ENCODE measurements around the gene EPB41L4B.
"Not testable (repeated sequence)": the region's sequence is repeated elsewhere in the genome, so short reads cannot be mapped to it uniquely, and the experiment has no call there.

The EPB41L4B gene

DNA sequence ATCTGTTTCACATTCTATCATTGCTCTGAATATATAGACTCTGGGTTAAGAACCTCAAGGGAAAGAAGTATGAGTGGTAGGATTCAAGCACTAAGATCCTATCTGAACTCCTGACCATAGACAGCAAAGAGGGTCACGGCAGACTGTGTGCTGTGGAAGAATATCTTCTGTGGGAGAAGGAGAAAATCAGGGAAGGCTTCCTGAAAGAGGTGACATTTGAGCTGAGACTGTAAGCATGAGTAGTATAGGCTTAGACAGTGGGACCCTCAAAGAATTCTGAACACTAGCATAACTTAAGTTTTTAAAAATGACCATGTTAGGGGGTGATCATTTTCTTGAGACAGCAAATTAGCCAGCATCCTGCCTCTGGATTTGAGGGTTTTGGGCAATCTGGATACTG is 157.7 kb downstream of the EPB41L4B start:
- no peak for DNase-seq (ENCODE audit: low spot score)

DNA sequence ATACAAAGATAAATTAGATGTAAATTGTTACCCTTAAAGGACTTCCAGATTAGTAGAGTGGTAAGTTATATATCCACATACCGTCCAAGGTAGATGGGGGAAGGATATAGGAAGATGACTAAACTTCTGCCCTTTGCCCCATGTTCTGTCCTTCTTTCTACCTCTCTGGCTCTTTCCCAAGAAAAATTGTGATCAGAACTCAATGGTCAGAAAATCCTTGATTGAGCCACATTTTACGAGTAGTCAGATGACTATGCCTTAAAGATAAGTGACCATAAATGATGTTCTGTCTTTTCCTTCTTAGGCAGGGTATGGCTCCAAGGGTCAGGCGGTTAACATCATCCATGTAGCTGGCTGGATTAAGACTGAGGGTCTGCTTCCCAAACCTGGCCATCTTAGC is 158.2 kb downstream of the EPB41L4B start:
- no peak for DNase-seq (ENCODE audit: low spot score)

DNA sequence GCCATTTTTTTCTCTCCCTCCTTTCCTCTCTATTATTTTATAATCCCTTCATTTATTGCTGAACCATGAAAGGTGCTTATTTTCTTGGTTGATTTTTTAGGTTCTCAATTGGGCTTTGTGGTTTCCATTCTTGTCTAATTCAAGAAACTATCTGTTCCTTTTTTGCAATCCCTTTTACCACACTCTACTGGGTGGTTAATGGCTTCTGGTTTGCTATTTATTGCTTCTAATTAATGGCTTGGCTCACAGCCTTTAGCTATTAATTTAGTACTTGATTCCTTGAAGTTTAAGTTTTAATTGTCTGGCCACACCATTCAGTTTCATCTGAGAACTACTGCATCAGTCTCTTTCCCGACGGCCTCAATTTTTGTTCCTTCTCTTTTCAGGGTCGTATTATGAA is 159.4 kb downstream of the EPB41L4B start:
- no peak for DNase-seq (ENCODE audit: low spot score)

DNA sequence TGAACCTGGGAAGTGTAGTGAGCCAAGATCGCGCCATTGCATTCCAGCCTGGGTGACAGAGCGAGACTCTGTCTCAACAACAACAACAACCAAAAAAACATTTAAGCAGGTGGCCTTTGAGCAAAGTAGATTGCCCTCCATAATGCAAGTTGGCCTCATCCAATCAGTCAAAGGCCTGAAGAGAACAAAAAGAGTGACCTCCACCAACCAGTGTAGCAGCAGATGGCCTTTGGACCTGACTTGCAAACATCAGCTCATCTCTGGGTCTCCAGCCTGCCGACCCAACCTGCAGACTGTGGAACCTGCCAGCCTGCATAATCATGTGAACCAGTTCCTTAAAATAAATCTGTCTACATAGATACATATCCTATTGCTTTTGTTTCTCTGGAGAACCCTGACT is 161.3 kb downstream of the EPB41L4B start:
- DNase-seq (ENCODE audit: low spot score): no peak

DNA sequence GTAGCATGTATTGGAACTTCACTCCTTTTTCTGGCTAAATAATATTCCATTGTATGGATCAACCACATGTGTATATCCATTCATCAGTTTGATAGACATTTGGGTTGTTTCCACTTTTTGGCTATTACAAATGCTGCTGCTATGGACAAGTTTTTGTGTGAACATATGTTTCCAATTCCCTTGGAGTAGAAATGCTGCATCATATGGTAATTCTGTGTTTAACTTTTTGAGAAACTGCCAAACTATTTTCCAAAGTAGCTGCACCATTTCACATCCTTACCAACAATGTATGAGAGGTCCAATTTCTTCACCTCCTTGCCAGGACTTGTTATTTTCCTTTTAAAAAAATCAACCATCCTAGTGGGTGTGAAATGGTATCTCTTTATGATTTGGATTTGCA is 162.2 kb downstream of the EPB41L4B start:
- DNase-seq (ENCODE audit: low spot score): no peak

DNA sequence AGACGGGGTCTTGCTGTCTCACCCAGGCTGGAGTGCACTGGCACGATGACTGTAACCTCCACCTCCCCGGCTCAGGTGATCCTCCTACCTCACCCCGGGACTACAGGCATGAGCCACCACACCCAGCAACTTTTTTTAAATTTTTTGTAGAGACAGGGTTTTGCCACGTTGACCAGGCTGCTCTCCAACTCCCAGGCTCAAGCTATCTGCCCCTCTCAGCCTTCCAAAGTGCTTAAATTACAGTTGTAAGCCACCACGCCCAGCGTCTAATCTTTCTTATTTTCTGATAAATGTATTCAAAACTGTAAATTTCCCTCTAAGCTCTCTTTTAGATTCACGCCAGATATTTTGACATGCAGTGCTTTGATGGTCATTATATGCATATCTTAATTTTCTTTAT is 164.2 kb downstream of the EPB41L4B start:
- DNase-seq (ENCODE audit: low spot score): no peak

DNA sequence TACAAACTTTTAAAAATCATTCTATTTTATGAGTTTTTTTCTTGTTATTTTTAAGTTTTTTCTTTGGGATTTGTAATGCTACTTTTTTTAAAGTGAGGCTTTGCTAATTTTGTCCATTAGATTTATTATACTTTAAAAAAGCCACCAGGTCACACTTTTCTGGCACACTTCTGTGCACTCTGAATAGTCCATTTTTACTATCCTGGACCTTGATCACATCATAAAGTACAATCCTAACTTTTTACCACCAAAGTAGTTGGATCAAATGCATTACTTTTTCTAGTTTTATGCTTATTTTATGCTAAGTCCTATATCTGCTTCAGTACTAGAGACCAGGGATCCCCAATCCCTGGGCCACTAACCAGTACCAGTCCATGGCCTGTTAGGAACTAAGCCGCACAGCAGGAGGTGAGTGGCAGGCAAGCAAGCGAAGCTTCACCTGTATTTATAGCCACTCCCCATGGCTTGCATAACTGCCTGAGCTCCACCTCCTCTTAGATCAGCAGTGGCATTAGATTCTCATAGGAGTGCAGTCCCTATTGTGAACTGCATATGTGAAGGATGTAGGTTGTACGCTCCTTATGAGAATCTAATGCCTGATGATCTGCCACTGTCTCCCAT is 169.8 kb downstream of the EPB41L4B start:
- DNase-seq (ENCODE audit: low spot score): no peak

DNA sequence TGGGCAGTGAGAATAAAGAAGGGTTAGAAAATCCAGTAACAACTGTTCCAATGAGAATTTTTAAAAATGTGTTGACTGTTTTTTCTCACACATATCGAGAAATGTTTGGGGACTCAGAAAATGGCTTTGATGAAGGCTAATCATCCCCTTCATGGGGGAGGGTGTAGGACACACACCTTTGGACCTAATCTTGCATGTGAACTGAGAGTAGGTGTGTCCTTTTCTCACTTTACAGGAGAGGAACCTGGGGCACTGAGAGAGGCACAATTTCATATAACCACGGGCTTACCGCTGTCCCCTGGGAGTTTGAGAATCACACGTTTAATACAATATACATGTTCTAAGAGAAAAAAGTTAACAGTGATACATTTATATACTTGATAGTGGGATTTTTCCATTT is 171.1 kb downstream of the EPB41L4B start:
- no peak for DNase-seq (ENCODE audit: low spot score)

DNA sequence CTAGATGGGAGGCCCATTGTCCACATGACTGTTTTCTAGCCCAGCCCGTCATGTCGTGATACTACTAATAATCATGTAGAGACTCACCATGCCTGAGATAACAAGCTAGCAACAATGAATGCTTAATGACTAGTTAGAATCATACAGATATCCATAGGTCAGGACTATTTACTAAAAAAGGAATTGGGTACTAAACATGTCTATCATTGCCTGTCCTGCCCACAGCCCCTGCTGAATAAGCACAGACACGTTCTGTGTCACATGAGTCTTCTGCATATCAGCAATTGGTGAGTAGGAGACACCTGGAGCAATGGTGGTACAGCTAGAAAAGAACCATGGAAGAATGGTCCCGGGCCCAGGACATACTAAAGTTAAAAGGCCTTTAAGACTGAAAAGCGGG is 171.8 kb downstream of the EPB41L4B start:
- no peak for DNase-seq (ENCODE audit: low spot score)

DNA sequence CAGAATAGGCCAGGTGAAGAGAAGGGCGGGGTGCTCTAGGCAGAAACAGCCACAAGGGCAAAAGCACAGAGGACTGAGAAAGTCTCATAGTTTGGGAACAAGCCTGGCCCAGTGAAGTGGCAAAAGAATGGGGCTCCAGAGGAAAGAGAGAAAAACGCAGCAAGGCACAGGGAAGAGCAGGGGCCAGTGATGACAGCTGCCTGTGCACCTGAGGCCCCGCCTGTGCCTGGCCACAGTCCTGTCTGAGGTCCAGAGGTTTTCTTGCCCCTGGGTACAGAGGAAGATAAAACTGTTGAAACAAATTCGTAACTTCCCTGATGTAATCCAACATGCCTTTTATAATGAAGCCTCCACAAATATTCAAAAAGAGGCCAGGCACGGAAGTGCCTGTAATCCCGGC is 175.8 kb downstream of the EPB41L4B start:
- no peak for DNase-seq (ENCODE audit: low spot score)

DNA sequence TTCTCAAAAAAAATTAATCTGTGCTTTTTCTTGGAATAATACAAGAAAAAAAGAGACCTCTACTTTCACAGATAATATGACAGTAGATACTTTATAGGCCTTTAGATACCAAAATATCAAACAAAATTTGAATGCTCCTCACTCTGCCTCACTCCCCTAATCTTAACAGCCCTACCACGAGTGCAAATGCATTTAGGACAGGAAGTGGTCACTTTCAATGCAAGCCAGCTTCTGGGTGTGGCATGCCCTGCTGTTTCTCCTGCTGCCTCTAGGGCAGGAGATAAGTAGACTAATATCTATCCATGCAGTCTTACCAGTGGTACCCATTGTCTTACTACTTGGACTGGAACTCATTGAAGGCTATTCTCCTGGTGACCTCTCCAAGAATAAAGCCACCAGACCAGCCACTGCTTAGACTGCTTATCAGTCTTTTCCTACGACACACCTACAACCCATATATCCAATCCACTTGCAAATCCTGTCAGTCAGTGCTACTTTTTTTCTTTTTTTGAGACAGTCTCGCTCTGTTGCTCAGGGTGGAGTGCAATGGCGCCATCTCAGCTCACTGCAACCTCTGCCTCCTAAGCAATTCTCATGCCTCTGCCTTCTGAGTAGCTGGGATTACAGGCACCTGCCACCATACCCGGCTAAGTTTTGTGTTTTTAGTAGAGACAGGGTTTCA is 176.8 kb downstream of the EPB41L4B start:
- no peak for DNase-seq (ENCODE audit: low spot score)

DNA sequence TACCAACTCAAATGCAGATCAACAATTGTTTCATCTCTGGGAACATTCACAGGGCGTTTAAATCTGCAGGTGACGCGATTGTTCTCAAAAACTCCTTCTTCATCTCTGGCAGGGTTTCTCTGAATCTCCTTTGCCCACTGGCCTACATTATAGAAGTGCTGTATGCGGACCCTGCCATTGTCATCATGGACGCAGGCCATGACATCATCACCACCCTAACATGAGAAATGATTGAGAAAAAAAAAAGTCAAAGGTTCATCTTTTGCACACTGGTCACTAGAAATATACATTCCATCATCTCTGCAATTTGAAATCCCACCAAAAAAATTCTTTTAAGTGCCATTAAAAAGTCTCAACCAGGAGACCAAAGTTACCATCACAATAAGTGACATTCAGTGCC is 179.5 kb downstream of the EPB41L4B start:
- DNase-seq (ENCODE audit: low spot score): no peak

DNA sequence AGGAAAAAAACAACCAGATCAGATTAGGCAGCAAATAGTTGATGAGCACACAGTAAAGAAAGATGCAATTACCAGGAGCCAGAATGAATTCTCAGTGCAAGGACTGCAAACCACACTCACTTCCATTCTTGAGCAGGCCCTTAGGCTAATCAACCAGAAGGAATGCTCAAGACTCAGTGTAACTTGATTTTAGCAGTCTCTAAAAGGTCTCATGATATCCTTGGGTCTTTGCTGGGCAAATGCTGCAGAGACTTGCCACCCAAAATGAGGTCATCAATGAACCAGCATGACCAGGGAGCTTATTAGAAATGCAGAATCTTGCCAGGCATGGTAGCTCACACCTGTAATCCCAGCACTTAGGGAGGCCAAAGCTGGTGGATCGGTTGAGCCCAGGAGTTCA is 181.0 kb downstream of the EPB41L4B start:
- DNase-seq (ENCODE audit: low spot score): no peak

DNA sequence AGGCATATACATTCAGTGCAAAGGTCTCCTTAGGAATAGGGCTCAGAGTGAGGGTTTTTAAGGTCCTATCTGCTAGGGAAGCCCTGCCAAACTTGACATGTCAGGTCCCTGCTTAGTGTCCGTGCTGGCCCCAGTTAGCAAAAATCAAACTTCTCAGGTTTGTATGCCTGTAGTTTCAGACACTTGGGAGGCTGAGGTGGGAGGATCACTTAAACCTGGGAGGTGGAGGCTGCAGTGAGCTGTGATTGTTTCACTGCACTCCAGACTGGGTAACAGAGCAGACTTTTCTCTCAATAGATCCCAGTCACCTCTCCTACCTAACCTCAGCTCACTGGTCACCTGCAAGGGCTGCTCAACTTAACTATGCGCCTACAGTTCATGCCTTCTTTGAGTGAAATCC is 182.4 kb downstream of the EPB41L4B start:
- no peak for DNase-seq (ENCODE audit: low spot score)

DNA sequence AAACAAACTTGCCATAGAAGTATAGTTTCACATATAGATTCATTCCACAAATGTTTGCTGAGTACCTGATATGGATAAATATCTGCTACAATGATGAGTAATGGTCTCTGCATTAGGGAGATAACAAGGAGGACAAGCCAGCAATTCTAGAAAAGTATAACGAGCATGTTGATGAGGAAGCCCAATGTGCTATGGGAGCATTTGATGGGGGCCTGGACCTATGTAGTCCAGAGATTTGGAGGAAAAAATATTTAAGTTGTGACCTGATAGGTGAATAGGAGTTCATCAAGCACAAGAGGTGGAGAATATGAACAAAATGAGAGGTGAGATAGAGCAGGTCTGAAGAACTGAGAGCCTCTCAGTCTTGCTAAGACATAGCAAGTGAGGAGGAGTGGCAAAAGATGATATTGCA is 186.7 kb downstream of the EPB41L4B start:
- no peak for DNase-seq (ENCODE audit: low spot score)

DNA sequence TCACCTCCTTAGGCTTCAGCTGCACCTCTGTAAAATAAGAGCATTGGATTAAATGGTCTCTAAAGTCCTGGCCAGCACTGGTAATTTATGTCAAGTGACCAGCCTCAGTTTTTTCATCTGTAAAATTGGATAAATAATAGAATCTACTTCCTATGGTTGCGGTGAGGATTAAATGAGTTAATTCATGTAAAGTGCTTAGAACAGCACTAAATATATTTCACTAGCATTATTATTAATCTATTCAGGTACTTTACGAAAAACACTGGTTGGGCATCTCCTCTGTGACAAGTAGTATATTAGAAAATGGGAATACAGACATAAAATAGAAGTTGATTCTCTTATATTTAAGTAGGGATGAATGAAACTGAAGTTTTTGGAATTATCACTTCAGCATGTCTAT is 187.3 kb downstream of the EPB41L4B start:
- DNase-seq (ENCODE audit: low spot score): no peak

DNA sequence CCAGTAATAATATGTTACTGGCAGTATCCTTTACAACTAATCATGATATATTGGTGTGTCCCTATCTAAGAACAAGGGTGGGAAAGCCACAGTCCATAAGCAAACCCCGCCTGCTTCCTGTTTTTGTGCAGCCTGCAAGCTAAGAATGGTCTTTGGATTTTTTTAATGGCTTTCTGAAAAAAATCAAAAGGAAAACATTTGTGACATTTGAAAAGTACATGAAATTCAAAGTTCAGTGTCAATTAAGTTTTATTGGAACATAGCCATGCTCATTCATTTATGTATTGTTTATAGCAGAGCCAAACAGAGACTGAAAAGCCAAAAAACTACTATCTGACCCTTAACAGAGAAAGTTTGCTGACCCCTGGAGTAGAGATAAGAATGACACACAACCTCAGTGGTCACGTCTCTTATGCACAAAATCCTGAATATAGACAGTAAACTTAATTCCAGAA is 188.3 kb downstream of the EPB41L4B start:
- no peak for DNase-seq (ENCODE audit: low spot score)

DNA sequence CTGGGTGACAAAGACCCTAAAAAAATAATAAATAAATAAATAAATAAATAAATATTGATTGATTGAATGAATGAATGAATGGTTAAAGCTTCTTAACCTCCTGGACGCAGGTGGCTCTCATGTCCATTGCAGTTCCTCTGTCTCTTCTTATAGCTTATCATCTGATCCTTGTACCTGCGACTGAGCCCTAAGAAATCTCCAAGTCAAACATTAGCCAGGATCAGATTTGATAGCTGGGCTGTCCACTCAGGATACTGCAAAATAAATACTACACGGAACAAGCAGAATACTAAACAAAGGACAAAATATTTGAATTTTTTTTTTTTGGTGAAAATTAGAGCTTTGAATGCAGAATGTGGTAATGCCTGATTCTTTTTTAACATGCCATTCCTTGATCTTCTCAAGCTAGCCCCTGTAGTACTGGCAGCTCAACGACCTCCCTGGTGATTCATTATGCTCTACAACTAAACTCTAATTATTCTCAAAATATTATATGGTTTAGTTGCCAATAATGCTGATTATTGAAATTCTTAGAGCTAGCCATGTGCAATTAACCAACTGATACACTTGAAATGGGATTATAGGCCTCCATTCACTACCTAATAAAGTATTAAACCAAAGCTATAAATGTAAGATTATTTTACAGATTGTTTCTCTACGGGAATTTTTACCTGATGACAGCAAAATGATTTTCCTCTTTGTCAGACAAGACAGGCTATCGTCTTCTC is 191.2 kb downstream of the EPB41L4B start:
- no peak for DNase-seq (ENCODE audit: low spot score)

DNA sequence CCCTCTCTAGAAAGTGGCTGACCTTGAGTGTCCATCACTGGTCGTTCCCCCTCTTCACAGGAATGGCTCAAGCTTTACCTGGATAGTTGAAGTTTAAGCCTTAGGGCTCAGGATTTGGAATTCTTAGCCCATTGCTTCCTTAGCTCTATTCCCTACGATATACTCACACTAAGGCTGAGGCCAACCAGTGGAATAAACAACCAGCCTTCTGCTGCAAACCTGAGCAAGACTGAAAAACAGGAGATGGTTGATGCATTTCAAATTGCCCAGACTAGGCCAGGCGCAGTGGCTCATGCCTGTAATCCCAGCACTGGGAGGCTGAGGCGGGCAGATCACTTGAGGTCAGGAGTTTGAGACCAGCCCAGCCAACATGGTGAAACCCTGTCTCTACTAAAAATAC is 194.2 kb downstream of the EPB41L4B start:
- not testable (repeated sequence) for DNase-seq (ENCODE audit: low spot score)

DNA sequence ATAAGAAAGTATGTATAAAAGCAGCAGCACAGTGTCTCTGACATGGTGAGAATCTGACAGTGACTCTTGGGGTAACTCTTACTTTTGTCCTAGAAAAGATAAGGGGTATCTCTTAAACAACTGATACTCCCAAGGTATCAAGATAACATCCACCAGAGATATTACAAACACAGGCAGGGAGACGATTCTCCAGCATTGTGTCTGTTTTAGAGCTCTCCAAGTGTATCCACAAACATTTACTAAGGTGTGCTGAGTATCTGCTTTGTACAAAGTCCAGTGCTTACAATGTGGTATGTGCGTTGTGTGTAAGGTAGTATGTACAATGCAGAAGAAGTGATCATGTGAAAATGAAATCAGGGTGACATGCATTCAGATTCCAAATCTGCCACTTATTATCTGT is 196.7 kb downstream of the EPB41L4B start:
- no peak for DNase-seq (ENCODE audit: low spot score)

DNA sequence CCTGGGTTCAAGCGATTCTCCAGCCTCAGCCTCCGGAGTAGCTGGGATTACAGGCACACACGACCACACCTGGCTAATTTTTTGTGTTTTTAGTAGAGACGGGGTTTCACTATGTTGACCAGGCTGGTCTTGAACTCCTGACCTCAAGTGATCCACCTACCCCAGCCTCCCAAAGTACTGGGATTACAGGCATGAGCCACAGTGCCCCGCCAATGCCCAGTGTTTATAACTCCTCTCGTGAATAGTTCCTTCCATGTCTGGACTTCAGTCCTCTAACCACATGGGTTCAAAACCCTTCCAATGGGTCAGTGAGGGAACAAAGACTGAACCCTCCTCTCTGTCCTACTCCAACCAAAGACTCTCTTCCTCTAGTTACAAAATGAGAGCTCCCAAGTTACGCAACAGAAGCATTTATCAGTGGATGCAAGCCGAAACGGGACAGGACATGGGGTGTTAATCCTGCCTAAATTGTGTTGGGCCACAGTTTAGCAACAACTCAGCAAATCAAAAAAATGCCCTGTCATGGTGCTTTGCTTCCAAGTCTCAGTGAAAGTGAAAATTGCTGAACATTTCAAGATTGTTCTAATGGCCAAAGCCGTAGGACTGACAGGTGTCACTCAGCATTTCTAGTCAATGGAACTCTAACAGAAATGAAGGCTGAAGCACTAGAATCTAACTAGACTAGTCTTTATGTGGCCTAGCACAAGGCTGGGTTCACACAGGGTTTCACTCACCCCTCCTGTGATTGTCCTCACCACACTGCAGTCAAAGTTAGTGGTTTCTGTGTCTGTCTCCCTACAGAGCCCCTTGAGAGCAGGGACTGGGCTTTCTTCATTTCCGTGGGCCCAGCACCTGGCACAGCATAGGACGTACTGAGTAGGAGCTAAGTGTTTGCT is 197.9 kb downstream of the EPB41L4B start:
- no peak for DNase-seq (ENCODE audit: low spot score)

Data from HuH-7 (cell line).